BE2C (cell line): ENCODE measurements around the gene RADIL.

Experiments
- DNase-seq: peaks from one replicate; pipeline ENCODE4 v3.0.0-alpha.2; 2020
- H3K27me3 ChIP-seq: fragments of 250-450 bp; sonication (Bioruptor Pico); 2 replicates; pipeline ENCODE4 v1.5.1; 2020; ENCODE audit warnings: mild to moderate bottlenecking
- H3K36me3 ChIP-seq: fragments of 250-450 bp; sonication (Bioruptor Pico); 2 replicates; pipeline ENCODE4 v1.5.1; 2020; ENCODE audit warnings: mild to moderate bottlenecking
- H3K4me1 ChIP-seq: fragments of 250-450 bp; sonication (Bioruptor Pico); 2 replicates; pipeline ENCODE4 v1.5.1; 2020
- H3K4me3 ChIP-seq: 2 replicates; pipeline ENCODE4 v1.5.1; 2011; ENCODE audit warnings: low read depth, low read length
- H3K9me3 ChIP-seq: fragments of 250-450 bp; sonication (Bioruptor Pico); 2 replicates; pipeline ENCODE4 v1.5.1; 2020
- CTCF ChIP-seq: IDR thresholded peaks from 2 replicates; pipeline ENCODE4 v1.5.1; 2012; ENCODE audit warnings: mild to moderate bottlenecking, low read depth, low read length

Gene RADIL

GRCh38 chr7:4762121-4763055 lies 121.1 kb downstream of the RADIL start:
- peaks cover 76% of the 10 kb centered on the region for H3K36me3 ChIP-seq
- TF ChIP-seq CTCF: no peak

DNA sequence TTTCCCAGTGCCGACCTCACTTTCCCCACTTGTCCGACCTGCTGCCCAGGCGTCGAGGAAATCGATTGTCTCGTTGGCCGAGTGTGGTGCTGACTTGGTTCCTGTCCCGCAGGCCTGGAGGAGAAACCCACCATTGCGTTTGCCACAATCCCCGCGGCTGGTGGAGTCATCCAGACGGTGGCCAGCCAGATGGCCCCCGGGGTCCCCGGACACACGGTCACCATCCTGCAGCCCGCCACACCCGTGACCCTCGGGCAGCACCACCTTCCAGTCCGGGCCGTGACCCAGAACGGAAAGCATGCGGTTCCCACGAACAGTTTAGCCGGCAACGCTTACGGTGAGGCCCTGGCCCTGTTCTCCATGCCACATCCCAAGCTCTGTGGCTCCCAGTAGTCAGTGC lies 122.6 kb downstream of the RADIL start:
- no peak for DNase-seq
- H3K4me1 ChIP-seq: no peaks in the 10 kb centered on the region
- H3K27me3 ChIP-seq: no peaks in the 10 kb centered on the region
- H3K36me3 ChIP-seq: peaks cover 75% of the 10 kb centered on the region
- no peak overlapping the region for H3K4me3 ChIP-seq
- no peaks in the 10 kb centered on the region for H3K9me3 ChIP-seq
- no peak for TF ChIP-seq CTCF

More at GRCh38 chr7:4762121-4763055, 121.1 kb downstream of the RADIL start:
- no peak for DNase-seq
- Histone ChIP-seq H3K4me3 (no peak overlapping the region), H3K27me3 (no peaks in the 10 kb centered on the region), H3K4me1 (no peaks in the 10 kb centered on the region), H3K9me3 (no peaks in the 10 kb centered on the region)

- TF ChIP-seq CTCF: no peak
- no peak for DNase-seq
- Histone ChIP-seq H3K36me3 (peaks cover 88% of the 10 kb centered on the region), H3K4me3 (no peak overlapping the region), H3K4me1 (no peaks in the 10 kb centered on the region), H3K9me3 (no peaks in the 10 kb centered on the region), H3K27me3 (no peaks in the 10 kb centered on the region)
Measured at GRCh38 chr7:4759211-4759610, 124.3 kb downstream of the RADIL start.

- peaks cover 87% of the 10 kb centered on the region for H3K36me3 ChIP-seq
- TF ChIP-seq CTCF: no peak
- no peak for DNase-seq
Measured at GRCh38 chr7:4758791-4759190, 124.7 kb downstream of the RADIL start.

DNA sequence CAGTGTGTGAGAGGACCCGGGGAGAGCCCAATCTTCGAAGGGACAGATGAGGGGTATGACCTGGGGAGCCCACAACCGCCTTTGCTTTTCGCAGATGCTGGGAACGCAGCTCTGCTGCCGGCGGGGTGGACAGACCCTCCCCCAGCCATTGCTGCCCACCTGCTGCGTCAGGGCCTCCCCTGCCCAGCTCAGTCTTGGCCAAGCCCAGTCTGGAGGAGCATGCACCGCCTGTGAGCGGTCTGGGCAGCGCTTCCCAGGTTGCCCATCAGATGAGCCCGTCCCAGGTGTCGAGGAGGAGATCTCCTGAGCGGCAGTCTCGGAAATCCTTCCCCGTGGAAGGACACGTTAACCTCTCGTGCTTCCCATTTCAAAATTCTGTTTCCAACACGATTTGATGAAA lies 125.4 kb downstream of the RADIL start:
- no peak for DNase-seq
- H3K27me3 ChIP-seq: no peaks in the 10 kb centered on the region
- no peaks in the 10 kb centered on the region for H3K4me1 ChIP-seq
- TF ChIP-seq CTCF: no peak
- peaks cover 84% of the 10 kb centered on the region for H3K36me3 ChIP-seq
- H3K9me3 ChIP-seq: no peaks in the 10 kb centered on the region
- no peak overlapping the region for H3K4me3 ChIP-seq

More at GRCh38 chr7:4758791-4759190, 124.7 kb downstream of the RADIL start:
- Histone ChIP-seq H3K4me3 (no peak overlapping the region), H3K4me1 (no peaks in the 10 kb centered on the region), H3K27me3 (no peaks in the 10 kb centered on the region), H3K9me3 (no peaks in the 10 kb centered on the region)

- H3K4me3 ChIP-seq: no peak overlapping the region
- H3K36me3 ChIP-seq: peaks cover 55% of the 10 kb centered on the region
- TF ChIP-seq CTCF: no peak
- DNase-seq: no peak
- H3K4me1 ChIP-seq: no peaks in the 10 kb centered on the region
- H3K9me3 ChIP-seq: no peaks in the 10 kb centered on the region
- H3K27me3 ChIP-seq: no peaks in the 10 kb centered on the region
Measured at GRCh38 chr7:4755045-4755444, 128.5 kb downstream of the RADIL start.
